ENCODE data around the gene ATXN1. TPM values are rescaled to one million over a fixed set of nuclear protein-coding genes. Genes with fewer than 3 reads are reported as not detected.

ATXN1 gene
- total RNA-seq, 1 experiment from 2014 or later = 25.6 TPM

GRCh38 chr6:16545382-16545781 is 215.9 kb downstream of the ATXN1 start:
- CTCF ChIA-PET = no interaction called here
- H3K27ac ChIP-seq (ENCODE audit: low read depth, low read length, poor library complexity, severe bottlenecking) = no peak overlapping the region
- H3K36me3 ChIP-seq (ENCODE audit: insufficient read depth, low read length, poor library complexity, severe bottlenecking) = no peaks in the 10 kb centered on the region
- POLR2A ChIA-PET (ENCODE audit: low non-redundant PET) = no interaction called here
- no peak for DNase-seq (ENCODE audit: low spot score)
- H3K4me1 ChIP-seq (ENCODE audit: insufficient read depth, low read length, poor library complexity, severe bottlenecking) = no peaks in the 10 kb centered on the region
- H3K27me3 ChIP-seq (replicated peaks; ENCODE audit: insufficient read depth, low read depth, low read length, poor library complexity) = no peaks in the 10 kb centered on the region
- no TSS peak for BruUV-seq (replicated peaks)
- no peak overlapping the region for H3K4me3 ChIP-seq (ENCODE audit: low read depth, low read length, poor library complexity, severe bottlenecking)
- TF ChIP-seq CTCF (conservative IDR thresholded peaks at IDR 0.05; ENCODE audit: low read depth, low read length) = no peak
- TF ChIP-seq EZH2 (IDR thresholded peaks at IDR 0.05; ENCODE audit: borderline replicate concordance, low read depth, low read length, poor library complexity, severe bottlenecking) = no peak
- intact Hi-C loops (cut with micrococcal nuclease; ENCODE audit: unreplicated experiment) = no loop called here
- H3K9me3 ChIP-seq (ENCODE audit: low read depth, low read length, poor library complexity, severe bottlenecking) = no peaks in the 10 kb centered on the region

- Histone ChIP-seq H3K4me3 (ENCODE audit: low read depth, low read length, poor library complexity, severe bottlenecking) (no peak overlapping the region), H3K27ac (ENCODE audit: low read depth, low read length, poor library complexity, severe bottlenecking) (no peak overlapping the region), H3K9me3 (ENCODE audit: low read depth, low read length, poor library complexity, severe bottlenecking) (no peaks in the 10 kb centered on the region), H3K4me1 (ENCODE audit: insufficient read depth, low read length, poor library complexity, severe bottlenecking) (no peaks in the 10 kb centered on the region), H3K36me3 (ENCODE audit: insufficient read depth, low read length, poor library complexity, severe bottlenecking) (no peaks in the 10 kb centered on the region), H3K27me3 (replicated peaks; ENCODE audit: insufficient read depth, low read depth, low read length, poor library complexity) (no peaks in the 10 kb centered on the region)
- ChIA-PET POLR2A (ENCODE audit: low non-redundant PET) (no interaction called here), CTCF (no interaction called here)
- no TSS peak for BruUV-seq (replicated peaks)
- intact Hi-C loops (cut with micrococcal nuclease; ENCODE audit: unreplicated experiment) = no loop called here
- no peak for DNase-seq (ENCODE audit: low spot score)
- no peak for TF ChIP-seq CTCF (conservative IDR thresholded peaks at IDR 0.05; ENCODE audit: low read depth, low read length)
- no peak for TF ChIP-seq EZH2 (IDR thresholded peaks at IDR 0.05; ENCODE audit: borderline replicate concordance, low read depth, low read length, poor library complexity, severe bottlenecking)
These were observed 216.7 kb downstream of the ATXN1 start for GRCh38 chr6:16544521-16544920.

- DNase-seq (ENCODE audit: low spot score) = no peak
- H3K27ac ChIP-seq (ENCODE audit: low read depth, low read length, poor library complexity, severe bottlenecking) = no peak overlapping the region
- H3K36me3 ChIP-seq (ENCODE audit: insufficient read depth, low read length, poor library complexity, severe bottlenecking) = no peaks in the 10 kb centered on the region
- no peak overlapping the region for H3K4me3 ChIP-seq (ENCODE audit: low read depth, low read length, poor library complexity, severe bottlenecking)
- no peaks in the 10 kb centered on the region for H3K27me3 ChIP-seq (replicated peaks; ENCODE audit: insufficient read depth, low read depth, low read length, poor library complexity)
- BruUV-seq (replicated peaks) = no TSS peak
- intact Hi-C loops (cut with micrococcal nuclease; ENCODE audit: unreplicated experiment) = no loop called here
- TF ChIP-seq CTCF (conservative IDR thresholded peaks at IDR 0.05; ENCODE audit: low read depth, low read length) (no peak), EZH2 (IDR thresholded peaks at IDR 0.05; ENCODE audit: borderline replicate concordance, low read depth, low read length, poor library complexity, severe bottlenecking) (no peak)
- H3K4me1 ChIP-seq (ENCODE audit: insufficient read depth, low read length, poor library complexity, severe bottlenecking) = no peaks in the 10 kb centered on the region
- ChIA-PET CTCF (interaction anchor here (0.5 kb wide), 1 partner anchor 217 kb away, joined by 3 read pairs; no protein-coding TSS in a partner anchor), POLR2A (ENCODE audit: low non-redundant PET) (interaction anchor here (0.6 kb wide), 1 partner anchor 78 kb away, joined by 5 read pairs; no protein-coding TSS in a partner anchor)
- H3K9me3 ChIP-seq (ENCODE audit: low read depth, low read length, poor library complexity, severe bottlenecking) = no peaks in the 10 kb centered on the region
These were observed 217.3 kb downstream of the ATXN1 start for GRCh38 chr6:16544006-16544405.
